Measurements from ENCODE around the gene CACTIN. TPM values are rescaled to one million over a fixed set of nuclear protein-coding genes. Genes with fewer than 3 reads are reported as not detected.

The CACTIN gene
- total RNA-seq, 3 donors from 2014 or later: 21.8 to 30.5 (median 27.5) TPM

DNA sequence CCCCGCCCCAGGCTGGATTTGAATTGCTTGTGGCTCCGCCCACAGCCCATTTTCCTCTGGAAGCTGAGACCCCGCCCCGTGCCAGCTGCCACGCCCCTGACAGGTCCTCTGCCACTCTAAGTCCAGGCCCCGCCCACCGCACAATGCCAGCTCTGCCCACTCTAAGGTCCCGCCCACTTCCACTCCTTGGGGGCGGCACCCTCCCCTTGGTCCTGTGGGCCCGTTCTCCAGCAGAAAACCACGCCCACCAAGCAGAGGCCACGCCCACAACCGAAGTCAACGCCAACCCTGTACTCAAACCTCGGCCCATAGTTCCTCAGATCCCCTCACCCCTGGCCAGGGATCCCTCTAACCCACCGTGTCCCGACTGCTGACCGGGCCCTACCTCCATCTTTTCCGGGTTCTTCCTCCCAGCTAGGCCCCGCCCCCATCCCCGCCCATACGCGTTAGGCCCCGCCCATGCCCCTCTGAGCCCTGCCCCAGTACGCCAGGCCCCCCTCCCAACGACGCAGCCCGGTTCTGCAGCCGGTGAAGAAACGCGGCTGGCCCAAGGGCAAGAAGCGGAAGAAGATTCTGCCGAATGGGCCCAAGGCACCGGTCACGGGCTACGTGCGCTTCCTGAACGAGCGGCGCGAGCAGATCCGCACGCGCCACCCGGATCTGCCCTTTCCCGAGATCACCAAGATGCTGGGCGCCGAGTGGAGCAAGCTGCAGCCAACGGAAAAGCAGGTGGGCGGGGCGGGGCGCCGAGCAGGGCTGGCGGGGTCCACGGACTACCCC, 52.5 kb downstream of the CACTIN start:
- no peaks in the 10 kb centered on the region for H3K4me1 ChIP-seq
- H3K36me3 ChIP-seq: no peaks in the 10 kb centered on the region
- no peaks in the 10 kb centered on the region for H3K9me3 ChIP-seq
- intact Hi-C loops (cut with DNase I; ENCODE audit: low total_unique reads): no loop called here
- DNase-seq (ENCODE audit: low spot score in 2 of 2): peak; percentile 81 to 94
- H3K27ac ChIP-seq: peak overlapping the region; percentile 44 to 89
- H3K27me3 ChIP-seq: no peaks in the 10 kb centered on the region
- TF ChIP-seq, protein P1, sequence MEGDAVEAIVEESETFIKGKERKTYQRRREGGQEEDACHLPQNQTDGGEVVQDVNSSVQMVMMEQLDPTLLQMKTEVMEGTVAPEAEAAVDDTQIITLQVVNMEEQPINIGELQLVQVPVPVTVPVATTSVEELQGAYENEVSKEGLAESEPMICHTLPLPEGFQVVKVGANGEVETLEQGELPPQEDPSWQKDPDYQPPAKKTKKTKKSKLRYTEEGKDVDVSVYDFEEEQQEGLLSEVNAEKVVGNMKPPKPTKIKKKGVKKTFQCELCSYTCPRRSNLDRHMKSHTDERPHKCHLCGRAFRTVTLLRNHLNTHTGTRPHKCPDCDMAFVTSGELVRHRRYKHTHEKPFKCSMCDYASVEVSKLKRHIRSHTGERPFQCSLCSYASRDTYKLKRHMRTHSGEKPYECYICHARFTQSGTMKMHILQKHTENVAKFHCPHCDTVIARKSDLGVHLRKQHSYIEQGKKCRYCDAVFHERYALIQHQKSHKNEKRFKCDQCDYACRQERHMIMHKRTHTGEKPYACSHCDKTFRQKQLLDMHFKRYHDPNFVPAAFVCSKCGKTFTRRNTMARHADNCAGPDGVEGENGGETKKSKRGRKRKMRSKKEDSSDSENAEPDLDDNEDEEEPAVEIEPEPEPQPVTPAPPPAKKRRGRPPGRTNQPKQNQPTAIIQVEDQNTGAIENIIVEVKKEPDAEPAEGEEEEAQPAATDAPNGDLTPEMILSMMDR (IDR thresholded peaks at IDR 0.05): no peak
- TF ChIP-seq POLR2A (IDR thresholded peaks at IDR 0.05) (no peak), POLR2AphosphoS5 (IDR thresholded peaks at IDR 0.05) (no peak)
- H3K4me3 ChIP-seq: peak overlapping the region; percentile 90 to 96 (median 95)

DNA sequence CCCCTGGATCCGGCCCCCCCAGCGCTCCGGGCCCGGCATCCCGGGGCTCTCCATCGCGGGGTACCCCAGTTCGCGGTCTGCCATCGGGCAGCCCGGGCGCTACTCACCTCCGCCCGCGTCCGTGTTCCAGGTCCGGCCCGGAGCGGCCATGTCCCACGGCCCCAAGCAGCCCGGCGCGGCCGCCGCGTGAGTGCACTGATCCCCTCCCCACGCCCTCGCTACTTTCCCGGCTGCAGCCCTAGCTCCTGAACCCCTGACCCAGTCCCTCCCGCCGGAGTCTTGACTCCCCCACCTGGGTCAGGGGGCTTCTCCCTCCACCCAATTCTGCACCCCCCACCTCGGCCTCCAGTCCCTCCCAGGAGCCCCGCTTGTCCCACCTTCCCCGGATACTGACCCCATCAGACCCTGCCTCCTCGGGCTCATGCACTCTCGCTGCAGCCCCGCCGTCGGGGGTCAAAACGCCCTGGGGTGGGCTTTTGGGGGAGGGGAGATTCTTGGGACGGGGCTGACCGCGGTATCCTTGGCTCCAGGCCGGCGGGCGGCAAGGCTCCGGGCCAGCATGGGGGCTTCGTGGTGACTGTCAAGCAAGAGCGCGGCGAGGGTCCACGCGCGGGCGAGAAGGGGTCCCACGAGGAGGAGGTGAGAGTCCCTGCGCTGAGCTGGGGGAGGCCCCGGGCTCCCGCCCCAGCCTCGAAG, 53.3 kb downstream of the CACTIN start:
- H3K4me3 ChIP-seq: peak overlapping the region; percentile 90 to 96 (median 95)
- no peaks in the 10 kb centered on the region for H3K36me3 ChIP-seq
- H3K4me1 ChIP-seq: no peaks in the 10 kb centered on the region
- peak overlapping the region; percentile 89 to 92 for H3K27ac ChIP-seq
- intact Hi-C loops (cut with DNase I; ENCODE audit: low total_unique reads): no loop called here
- H3K27me3 ChIP-seq: no peaks in the 10 kb centered on the region
- DNase-seq (ENCODE audit: low spot score in 2 of 2): no peak
- TF ChIP-seq POLR2A (IDR thresholded peaks at IDR 0.05) (peak; percentile 6), POLR2AphosphoS5 (IDR thresholded peaks at IDR 0.05) (no peak)
- TF ChIP-seq, protein P1 (IDR thresholded peaks at IDR 0.05): no peak
- H3K9me3 ChIP-seq: no peaks in the 10 kb centered on the region

DNA sequence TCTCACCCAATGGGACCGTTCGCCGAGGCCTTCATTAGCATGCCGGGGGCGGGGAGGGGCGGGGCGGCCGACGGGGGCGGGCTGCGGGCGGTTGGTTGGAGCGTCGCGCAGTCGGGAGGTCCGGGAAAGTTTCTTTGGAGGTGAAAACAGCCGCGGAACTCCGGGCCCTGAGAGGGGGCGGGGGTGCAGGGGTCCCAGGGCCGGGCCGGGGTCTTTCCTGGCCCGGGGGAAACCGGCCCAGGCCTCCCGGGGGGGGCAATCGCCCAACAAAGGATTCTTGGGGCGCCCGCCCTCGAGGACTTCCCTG, 53.8 kb downstream of the CACTIN start, which contains the start of gene HMG20B:
Gene HMG20B (plus strand): TSS at position 90 of the 307 bp plus-strand sequence. CDS start 366 bp downstream, outside the sequence.
- Histone ChIP-seq H3K27me3 (no peaks in the 10 kb centered on the region), H3K4me3 (peak within 1 kb of the TSS; percentile 90 to 96 (median 95)), H3K27ac (peak within 1 kb of the TSS; percentile 89 to 92), H3K9me3 (no peaks in the 10 kb centered on the region), H3K4me1 (no peaks in the 10 kb centered on the region), H3K36me3 (no peaks in the 10 kb centered on the region)
- TF ChIP-seq, protein P1 (IDR thresholded peaks at IDR 0.05): no peak
- TF ChIP-seq POLR2AphosphoS5 (IDR thresholded peaks at IDR 0.05) (no peak), POLR2A (IDR thresholded peaks at IDR 0.05) (peak; percentile 13)
- intact Hi-C loops (cut with DNase I; ENCODE audit: low total_unique reads): no loop called here
- no peak for DNase-seq (ENCODE audit: low spot score in 2 of 2)

DNA sequence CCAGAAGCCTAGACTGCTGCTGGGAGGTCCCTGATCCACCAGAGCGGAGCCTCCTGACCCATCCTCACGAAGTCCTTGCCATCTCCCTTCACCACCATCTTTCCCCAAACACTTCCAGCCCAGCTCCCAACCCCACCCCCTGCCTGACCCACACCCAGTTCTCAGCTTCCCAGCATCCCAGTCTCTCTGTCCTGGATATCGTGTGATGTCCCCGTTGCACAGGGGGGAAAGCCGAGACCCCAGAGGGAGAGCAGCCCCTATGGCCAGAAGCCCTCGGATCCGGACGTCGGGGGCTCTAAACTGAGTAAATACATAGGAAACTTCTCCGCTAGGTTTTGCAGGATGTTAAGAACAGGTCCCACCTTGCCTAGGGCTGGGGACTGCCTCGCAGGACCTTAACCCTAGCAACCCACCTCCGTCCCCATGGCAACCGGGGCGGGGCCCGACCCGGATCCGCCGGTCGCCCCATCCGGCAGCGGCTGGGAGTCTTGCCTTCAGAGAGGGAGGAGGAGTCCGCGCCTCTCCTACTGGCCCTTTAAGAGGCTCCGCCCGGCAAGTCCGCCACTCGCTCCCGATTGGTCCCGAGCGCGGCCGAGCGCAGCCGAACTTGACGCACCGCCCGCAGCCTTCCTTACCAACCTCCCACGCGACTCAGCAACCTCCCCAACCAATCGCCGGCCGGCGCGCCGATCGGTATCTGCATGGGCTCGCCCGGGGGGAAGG, 54.3 kb downstream of the CACTIN start:
- no peaks in the 10 kb centered on the region for H3K36me3 ChIP-seq
- no peaks in the 10 kb centered on the region for H3K9me3 ChIP-seq
- intact Hi-C loops (cut with DNase I; ENCODE audit: low total_unique reads): no loop called here
- TF ChIP-seq, protein P1 (IDR thresholded peaks at IDR 0.05): no peak
- TF ChIP-seq POLR2AphosphoS5 (IDR thresholded peaks at IDR 0.05): peak in 1 of 3 donors; percentile 50
- H3K27me3 ChIP-seq: no peaks in the 10 kb centered on the region
- H3K27ac ChIP-seq: peak overlapping the region; percentile 76 to 92
- no peaks in the 10 kb centered on the region for H3K4me1 ChIP-seq
- DNase-seq (ENCODE audit: low spot score in 2 of 2): peak; percentile 100
- H3K4me3 ChIP-seq: peak overlapping the region; percentile 90 to 96 (median 95)
